ENCODE data around the gene ULBP3. TPM values are rescaled to one million over a fixed set of nuclear protein-coding genes. Genes with fewer than 3 reads are reported as not detected.

ULBP3 gene
- total RNA-seq, 1 donor, result 11.2 TPM

DNA sequence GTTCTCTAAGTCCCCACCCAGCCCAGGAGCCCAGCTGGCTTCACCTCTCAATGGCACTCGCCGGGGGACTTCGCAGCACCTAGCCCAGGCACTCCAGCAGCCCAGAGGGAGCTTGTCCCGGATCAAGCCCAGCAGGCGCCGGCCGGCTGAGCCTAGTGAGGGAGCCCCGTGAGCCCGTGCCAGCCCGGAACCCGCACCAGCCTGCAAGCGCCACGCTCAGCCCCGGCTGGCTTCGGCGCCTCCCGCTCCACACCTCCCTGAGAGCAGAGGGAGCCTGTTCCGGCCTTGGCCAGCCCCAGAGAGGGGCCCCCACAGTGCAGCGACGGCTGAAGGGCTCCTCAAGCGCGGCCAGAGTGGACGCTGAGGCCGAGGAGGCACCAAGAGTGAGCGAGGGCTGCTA lies 46.8 kb upstream of the ULBP3 start:
- Histone ChIP-seq H4K20me1 (ENCODE audit: insufficient read depth, low read length) (no peaks in the 10 kb centered on the region), H3K27me3 (ENCODE audit: insufficient read depth, low read length) (peaks cover 7% of the 10 kb centered on the region), H3K4me2 (ENCODE audit: insufficient read depth, low read length) (no peak overlapping the region), H3K36me3 (ENCODE audit: insufficient read depth, low read length) (no peaks in the 10 kb centered on the region), H3K27ac (ENCODE audit: low read depth, low read length) (no peak overlapping the region), H3K4me3 (ENCODE audit: insufficient read depth, low read length) (no peak overlapping the region), H2AFZ (ENCODE audit: low read length) (no peak overlapping the region), H3K4me1 (ENCODE audit: insufficient read depth, low read length) (peaks cover 6% of the 10 kb centered on the region), H3K9me3 (ENCODE audit: low read depth, low read length) (no peaks in the 10 kb centered on the region), H3K79me2 (ENCODE audit: insufficient read depth, low read length) (no peaks in the 10 kb centered on the region)
- DNase-seq (ENCODE audit: insufficient read length, low spot score, missing footprints), result no peak
- TF ChIP-seq, protein P1, sequence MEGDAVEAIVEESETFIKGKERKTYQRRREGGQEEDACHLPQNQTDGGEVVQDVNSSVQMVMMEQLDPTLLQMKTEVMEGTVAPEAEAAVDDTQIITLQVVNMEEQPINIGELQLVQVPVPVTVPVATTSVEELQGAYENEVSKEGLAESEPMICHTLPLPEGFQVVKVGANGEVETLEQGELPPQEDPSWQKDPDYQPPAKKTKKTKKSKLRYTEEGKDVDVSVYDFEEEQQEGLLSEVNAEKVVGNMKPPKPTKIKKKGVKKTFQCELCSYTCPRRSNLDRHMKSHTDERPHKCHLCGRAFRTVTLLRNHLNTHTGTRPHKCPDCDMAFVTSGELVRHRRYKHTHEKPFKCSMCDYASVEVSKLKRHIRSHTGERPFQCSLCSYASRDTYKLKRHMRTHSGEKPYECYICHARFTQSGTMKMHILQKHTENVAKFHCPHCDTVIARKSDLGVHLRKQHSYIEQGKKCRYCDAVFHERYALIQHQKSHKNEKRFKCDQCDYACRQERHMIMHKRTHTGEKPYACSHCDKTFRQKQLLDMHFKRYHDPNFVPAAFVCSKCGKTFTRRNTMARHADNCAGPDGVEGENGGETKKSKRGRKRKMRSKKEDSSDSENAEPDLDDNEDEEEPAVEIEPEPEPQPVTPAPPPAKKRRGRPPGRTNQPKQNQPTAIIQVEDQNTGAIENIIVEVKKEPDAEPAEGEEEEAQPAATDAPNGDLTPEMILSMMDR (IDR thresholded peaks at IDR 0.05; ENCODE audit: extremely low read depth, low read depth, low read length), result no peak

DNA sequence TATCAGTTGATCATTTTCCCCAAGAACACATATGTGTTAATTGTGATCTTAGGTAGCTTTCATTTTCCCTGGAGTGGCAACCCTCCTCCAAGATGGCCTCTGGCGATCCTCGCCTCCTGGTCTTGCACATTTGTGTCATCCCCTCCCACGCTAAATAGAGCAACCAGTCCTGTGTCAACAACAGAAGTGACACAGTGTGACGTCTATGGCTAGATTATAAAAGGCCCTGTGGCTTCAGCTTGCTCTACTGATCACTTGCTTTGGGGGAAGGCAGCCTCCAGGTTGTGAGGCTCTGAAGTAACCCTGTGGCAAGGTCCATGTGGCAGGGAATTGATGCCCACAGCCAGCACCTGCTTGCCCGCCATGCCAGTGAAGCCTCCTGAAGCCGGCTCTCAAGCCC lies 43.3 kb upstream of the ULBP3 start:
- TF ChIP-seq, protein P1 (IDR thresholded peaks at IDR 0.05; ENCODE audit: extremely low read depth, low read depth, low read length), result no peak
- no peak overlapping the region for H3K4me3 ChIP-seq (ENCODE audit: insufficient read depth, low read length)
- H3K36me3 ChIP-seq (ENCODE audit: insufficient read depth, low read length), result no peaks in the 10 kb centered on the region
- no peaks in the 10 kb centered on the region for H3K9me3 ChIP-seq (ENCODE audit: low read depth, low read length)
- H3K79me2 ChIP-seq (ENCODE audit: insufficient read depth, low read length), result no peaks in the 10 kb centered on the region
- H3K4me1 ChIP-seq (ENCODE audit: insufficient read depth, low read length), result no peaks in the 10 kb centered on the region
- no peak overlapping the region for H3K27ac ChIP-seq (ENCODE audit: low read depth, low read length)
- H3K4me2 ChIP-seq (ENCODE audit: insufficient read depth, low read length), result no peak overlapping the region
- DNase-seq (ENCODE audit: insufficient read length, low spot score, missing footprints), result no peak
- no peaks in the 10 kb centered on the region for H4K20me1 ChIP-seq (ENCODE audit: insufficient read depth, low read length)
- peaks cover 12% of the 10 kb centered on the region for H3K27me3 ChIP-seq (ENCODE audit: insufficient read depth, low read length)
- no peak overlapping the region for H2AFZ ChIP-seq (ENCODE audit: low read length)

DNA sequence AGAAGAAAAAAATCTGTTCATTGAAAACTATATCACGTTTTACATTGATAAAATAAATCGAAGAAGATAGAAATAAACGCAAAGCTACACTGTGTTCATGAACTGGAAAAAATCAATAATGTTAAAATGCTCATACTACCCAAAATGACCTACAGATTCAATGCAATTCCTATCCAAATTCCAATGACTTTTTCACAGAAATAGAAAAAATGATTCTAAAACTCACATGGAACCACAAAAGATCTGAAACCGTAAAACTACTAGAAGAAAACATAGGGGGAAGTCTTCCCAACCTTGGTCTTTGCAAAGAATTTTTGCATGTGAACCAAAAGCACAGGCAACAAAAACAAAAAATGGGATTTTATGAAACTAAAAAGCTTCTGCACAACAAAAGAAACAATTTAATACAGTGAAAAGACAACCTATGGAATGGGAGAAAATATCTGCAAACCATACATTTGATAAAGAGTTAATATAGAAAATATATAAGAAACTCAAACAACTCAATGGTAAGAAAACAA lies 33.9 kb upstream of the ULBP3 start:
- Histone ChIP-seq H2AFZ (ENCODE audit: low read length) (no peak overlapping the region), H4K20me1 (ENCODE audit: insufficient read depth, low read length) (no peaks in the 10 kb centered on the region), H3K4me3 (ENCODE audit: insufficient read depth, low read length) (no peak overlapping the region), H3K79me2 (ENCODE audit: insufficient read depth, low read length) (no peaks in the 10 kb centered on the region), H3K9me3 (ENCODE audit: low read depth, low read length) (no peaks in the 10 kb centered on the region), H3K4me2 (ENCODE audit: insufficient read depth, low read length) (no peak overlapping the region), H3K27ac (ENCODE audit: low read depth, low read length) (no peak overlapping the region), H3K27me3 (ENCODE audit: insufficient read depth, low read length) (no peaks in the 10 kb centered on the region), H3K4me1 (ENCODE audit: insufficient read depth, low read length) (no peaks in the 10 kb centered on the region), H3K36me3 (ENCODE audit: insufficient read depth, low read length) (no peaks in the 10 kb centered on the region)
- TF ChIP-seq, protein P1 (IDR thresholded peaks at IDR 0.05; ENCODE audit: extremely low read depth, low read depth, low read length), result no peak
- no peak for DNase-seq (ENCODE audit: insufficient read length, low spot score, missing footprints)

DNA sequence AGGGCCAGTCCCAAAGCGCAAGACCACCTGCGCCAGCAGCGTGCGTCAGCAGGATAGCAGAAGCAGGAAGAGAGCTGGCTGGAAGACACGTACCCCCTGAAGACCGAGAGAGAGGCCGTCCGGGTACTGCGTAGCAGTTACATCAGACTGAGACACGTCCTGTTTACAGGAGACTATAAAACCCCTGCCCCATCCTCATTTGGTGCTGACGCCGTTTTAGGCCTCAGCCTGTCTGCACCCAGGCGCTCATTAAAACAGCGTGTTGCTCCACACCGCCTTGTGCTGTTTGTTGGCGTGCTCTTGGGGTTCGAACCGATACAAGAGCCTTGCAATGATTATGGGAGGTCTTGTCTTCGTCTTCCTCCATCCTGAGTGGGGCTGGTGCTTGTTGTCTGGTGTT lies 31.8 kb upstream of the ULBP3 start:
- no peaks in the 10 kb centered on the region for H3K9me3 ChIP-seq (ENCODE audit: low read depth, low read length)
- TF ChIP-seq, protein P1 (IDR thresholded peaks at IDR 0.05; ENCODE audit: extremely low read depth, low read depth, low read length), result no peak
- no peak overlapping the region for H3K27ac ChIP-seq (ENCODE audit: low read depth, low read length)

More for the DNA sequence above, 31.8 kb upstream of the ULBP3 start:
- Histone ChIP-seq H4K20me1 (ENCODE audit: insufficient read depth, low read length) (no peaks in the 10 kb centered on the region), H3K4me3 (ENCODE audit: insufficient read depth, low read length) (no peak overlapping the region), H3K36me3 (ENCODE audit: insufficient read depth, low read length) (no peaks in the 10 kb centered on the region), H3K4me2 (ENCODE audit: insufficient read depth, low read length) (no peak overlapping the region), H3K4me1 (ENCODE audit: insufficient read depth, low read length) (no peaks in the 10 kb centered on the region), H3K27me3 (ENCODE audit: insufficient read depth, low read length) (peaks cover 16% of the 10 kb centered on the region), H3K79me2 (ENCODE audit: insufficient read depth, low read length) (no peaks in the 10 kb centered on the region), H2AFZ (ENCODE audit: low read length) (no peak overlapping the region)
- no peak for DNase-seq (ENCODE audit: insufficient read length, low spot score, missing footprints)
